GM21786 (cell line): ENCODE measurements around the gene RSPH1.
A peak's percentile ranks its signal among the peaks of the same experiment; 100 is the strongest.

Experiments used
- ATAC-seq: cut with Tn5 transposase; IDR thresholded peaks from one replicate; pipeline ENCODE4 v1.9.1; 2021; ENCODE audit not compliant: unreplicated experiment

RSPH1 gene

DNA sequence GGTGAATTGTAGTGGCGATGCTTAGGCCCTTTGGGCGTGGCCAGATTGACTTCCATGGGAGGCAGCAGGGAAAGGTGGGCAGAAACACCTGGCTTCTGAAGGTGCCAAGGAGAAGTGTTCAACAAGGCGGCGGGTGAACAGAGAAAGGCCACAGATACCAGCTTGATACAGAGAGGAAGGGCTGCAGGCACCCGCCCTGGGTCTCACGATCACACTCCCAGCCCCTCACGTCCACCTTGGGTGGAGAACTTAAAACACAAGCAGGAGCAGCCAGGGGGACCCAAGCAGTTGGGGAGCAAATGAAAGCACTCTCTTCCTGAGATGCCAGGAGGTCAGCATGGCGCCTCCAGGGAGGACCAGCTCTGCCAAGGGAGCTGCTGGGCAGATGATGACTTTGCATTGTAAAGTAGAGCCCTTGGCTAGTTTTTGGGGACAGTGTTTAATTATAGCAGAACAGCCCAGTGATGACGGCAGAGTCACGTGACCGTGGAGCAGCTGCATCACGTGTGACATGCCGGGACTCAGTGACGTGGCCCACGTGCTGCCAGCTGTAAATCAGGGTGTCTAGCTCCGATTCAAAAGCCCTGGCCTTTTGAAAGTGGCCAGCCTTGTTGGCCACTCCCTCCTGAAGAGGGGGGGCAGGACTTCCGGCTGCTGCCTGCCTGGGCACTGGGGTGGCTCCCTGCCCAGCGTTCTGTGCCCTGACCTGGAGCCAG lies 36.6 kb upstream of the RSPH1 start:
- no peak for ATAC-seq

DNA sequence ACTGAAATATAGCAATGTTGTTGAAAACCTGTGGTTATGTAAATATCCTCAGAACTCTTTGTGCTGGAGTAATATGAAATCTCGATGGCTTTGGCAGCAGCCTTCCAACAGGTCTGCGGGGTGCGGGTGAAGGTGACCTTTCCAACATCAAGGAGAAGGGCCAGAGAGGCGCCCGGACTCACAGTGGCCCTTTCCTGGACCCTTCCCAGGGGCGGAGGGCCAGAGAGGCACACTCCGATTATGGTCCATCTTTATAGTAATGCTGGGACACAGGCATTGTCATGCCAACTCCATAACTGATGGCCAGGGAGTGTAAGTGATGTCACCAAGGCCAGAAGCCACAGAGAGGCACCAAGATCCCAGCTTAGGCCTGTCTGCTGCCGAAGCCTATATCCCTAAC lies 35.7 kb upstream of the RSPH1 start:
- ATAC-seq: no peak

DNA sequence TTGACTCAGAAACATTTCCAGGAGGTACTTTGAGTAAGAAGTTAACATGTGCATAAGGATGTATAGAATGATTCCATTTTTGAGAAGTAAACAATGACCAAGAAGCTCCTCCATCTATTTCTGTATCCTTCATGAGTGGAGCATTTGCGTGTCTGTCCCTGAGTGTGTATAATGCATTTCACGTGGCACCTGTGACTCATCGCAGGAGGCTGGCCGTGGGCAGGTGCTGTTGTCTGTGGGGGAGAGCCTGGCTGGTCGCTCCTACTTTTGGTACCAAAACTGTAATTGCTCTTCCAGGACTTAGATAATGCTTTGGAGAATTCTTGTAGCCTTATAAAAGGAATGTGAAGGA lies 34.1 kb upstream of the RSPH1 start:
- ATAC-seq: no peak

GRCh38 chr21:42527489-42528158 lies 31.6 kb upstream of the RSPH1 start:
- peak; percentile 31 for ATAC-seq

- ATAC-seq: no peak
Observed at GRCh38 chr21:42527127-42527488, 31.1 kb upstream of the RSPH1 start.

DNA sequence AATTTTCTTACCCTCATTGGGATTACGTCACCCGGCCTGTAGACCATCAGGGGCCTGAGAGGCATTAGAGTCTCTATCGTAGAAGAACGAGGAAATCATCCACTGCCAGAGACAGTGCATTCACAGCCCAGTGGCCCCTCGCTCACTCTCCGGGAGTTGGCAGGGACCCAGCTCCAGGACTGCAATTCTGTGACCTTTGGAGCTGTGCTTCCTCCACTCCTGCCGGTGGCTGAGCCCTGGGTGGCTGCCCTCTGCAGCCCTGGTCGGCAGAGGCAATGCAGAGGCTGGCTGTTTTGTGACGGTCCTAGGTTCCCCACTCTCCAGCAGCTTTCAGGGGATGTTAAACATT lies 30.3 kb upstream of the RSPH1 start:
- ATAC-seq: no peak

DNA sequence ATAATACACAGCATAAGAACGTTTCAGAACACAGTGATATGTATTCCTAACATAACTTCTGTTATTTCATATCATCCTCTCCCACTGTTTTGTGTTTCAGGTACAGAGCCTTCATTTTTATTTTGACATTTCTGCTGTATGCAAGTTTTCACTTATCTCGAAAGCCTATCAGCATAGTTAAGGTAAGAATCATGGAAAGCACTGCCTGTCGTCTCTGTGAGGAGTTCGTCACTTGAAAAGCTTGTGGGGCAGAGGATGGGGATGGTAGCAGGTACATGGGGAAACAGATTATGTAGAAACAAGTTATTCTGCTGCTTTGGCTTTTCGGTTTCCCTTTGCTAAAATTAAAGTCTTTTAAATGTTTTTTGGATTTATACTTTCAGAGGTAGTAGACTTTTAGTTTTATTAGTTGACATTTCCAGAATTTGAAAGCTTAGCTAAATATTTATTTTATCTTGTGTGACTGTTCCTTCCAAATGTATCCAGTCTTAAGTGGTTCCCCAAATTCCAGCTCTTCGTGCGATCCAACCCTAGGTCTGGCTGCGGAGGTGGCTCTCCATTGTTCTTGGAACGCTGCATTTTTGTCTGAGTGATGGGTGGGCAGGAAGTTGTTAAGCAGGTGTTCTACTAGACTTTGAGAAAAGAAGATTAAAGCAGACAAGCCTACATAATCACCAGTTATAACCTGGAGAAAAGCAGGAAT lies 29.8 kb upstream of the RSPH1 start:
- ATAC-seq: no peak

DNA sequence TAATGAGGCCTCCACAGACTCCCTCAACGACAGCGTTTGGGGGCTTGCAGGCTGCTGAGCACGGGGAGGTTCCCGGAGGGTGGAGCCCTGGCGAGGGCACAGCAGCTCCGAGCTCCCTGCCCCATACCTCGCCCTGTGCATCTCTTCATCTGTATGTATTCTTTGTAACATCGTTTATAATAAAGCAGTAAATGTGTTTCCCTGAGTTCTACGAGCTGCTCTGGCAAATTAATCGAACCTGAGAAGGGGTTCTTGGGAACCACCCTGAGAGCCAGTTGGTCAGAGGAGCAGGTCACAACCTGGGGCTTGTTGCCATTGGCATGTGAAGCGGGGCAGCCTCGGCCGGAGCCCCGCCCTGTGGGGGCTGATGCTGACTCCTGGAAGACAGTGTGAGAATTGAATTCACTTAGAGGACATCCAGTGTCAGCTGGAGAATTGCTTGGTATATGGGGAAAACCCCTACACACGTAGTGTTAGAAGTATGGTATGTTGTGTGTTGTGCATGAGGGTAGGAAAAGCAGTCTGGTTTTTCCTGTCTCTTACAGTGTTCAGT lies 29.1 kb upstream of the RSPH1 start:
- peak; percentile 29 for ATAC-seq

DNA sequence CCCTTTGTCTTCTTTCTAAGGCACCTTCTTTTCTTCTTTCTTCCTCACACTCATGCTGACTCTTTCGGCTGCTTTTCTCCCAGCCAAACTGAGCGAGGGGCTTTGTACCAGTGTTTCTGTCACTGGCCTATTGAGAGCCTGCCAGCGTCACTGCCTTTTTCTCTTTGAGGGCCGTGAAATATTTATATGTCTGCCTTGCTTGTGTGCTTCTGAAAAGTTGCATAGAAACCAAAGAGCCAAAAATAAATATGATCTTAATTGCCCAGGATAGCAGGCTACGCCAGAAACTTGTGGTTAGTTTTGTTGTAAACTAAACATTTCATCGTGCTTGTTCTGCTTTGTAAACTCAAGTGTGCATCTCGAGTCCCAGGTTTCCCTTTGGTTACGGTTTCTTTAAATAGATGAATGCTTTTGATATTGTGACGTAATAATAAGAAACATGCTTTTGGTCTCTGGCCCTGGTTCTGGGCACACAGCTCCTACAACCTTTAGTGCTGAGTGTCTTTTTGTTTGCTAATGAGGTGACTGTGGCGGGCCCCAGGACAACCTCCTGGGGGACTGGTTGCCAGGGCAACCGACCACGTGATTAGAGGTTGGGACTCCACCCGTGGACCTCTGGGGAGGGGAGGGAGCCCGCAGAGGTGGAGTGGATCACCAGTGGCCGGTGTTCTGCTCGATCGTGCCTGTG lies 28.5 kb upstream of the RSPH1 start:
- ATAC-seq: peak; percentile 75

DNA sequence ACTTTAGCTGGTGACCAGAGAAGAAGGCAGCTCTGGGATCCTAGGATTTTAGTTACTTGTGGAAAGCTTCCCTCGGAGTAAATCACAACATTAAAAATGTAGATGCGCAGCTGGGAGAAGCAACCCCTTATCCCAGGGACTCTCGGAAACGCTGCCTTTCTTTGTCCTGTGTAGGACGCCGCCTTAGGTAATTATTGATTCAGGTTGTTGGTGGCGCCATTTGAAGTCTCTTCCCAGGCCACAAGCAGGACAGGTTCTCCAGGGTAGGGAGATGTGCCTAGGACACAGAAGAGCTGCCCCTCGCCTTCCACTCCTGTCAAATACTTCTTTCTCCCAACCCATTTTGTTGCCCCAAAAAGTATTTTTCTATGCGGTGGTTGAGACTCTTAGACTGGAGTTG lies 27.9 kb upstream of the RSPH1 start:
- no peak for ATAC-seq

- ATAC-seq: no peak
Observed at GRCh38 chr21:42523211-42523610, 27.2 kb upstream of the RSPH1 start.

DNA sequence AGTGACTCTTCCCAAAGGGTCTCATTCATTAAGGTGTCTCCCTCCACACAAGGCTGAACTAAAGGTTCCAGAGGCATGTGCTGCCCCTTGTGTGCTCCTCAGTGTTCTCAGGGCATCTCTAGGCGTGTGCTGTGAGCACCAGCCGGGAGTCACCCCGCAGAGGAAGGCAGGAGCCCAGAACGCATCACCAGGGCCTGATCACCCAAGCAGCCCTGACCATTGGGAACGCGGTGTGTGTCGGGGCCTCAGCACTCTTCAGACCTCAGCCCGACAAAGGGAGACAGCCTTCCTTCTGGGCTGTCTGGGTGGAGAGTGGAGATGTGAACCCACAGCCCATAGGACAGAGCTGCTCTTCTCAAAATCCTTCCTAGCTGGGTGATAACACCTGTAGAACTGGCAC lies 26.7 kb upstream of the RSPH1 start:
- no peak for ATAC-seq

DNA sequence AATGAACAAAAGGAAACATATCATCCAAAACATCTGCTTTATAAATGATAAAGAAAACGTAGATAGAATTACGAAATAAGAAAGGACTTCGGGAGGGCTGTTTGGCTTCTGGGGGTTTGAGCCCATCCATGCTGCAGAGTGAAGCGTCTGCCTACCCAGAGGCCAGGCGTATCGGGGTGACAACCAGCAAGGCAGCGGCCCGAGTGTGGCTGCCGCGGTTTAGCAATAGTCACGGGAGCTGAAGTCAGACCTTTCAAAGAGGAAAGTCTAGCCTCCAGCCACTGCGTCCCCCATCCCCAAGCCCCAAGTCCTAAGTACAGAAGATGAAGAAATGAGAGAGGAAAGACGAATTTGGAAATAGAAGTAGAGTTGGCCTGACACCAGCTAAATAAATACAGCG lies 26.2 kb upstream of the RSPH1 start:
- ATAC-seq: no peak

DNA sequence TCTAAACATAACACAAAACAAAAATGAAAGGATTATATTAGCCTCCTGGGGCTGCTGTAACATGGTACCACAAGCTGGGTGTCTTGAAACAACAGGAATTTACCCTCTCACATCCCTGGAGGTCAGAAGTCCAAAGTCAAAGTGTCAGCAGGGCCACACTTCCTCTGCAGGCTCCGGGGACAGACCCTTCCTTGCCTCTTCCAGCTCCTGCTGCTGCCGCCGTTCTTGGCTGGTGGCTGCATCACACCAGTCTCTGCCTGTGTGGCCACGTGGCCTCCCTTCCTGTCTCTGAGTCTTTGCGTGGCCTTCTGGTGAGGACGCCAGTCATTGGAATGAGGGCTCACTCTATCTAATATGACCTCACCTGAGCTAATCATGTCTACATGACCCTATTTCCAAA lies 25.8 kb upstream of the RSPH1 start:
- ATAC-seq: no peak

GRCh38 chr21:42521384-42521783 lies 25.4 kb upstream of the RSPH1 start:
- ATAC-seq: no peak

GRCh38 chr21:42520628-42521253 lies 24.7 kb upstream of the RSPH1 start:
- no peak for ATAC-seq

- ATAC-seq: no peak
Observed at GRCh38 chr21:42518626-42519025, 22.6 kb upstream of the RSPH1 start.

GRCh38 chr21:42518215-42518614 lies 22.2 kb upstream of the RSPH1 start:
- ATAC-seq: no peak

DNA sequence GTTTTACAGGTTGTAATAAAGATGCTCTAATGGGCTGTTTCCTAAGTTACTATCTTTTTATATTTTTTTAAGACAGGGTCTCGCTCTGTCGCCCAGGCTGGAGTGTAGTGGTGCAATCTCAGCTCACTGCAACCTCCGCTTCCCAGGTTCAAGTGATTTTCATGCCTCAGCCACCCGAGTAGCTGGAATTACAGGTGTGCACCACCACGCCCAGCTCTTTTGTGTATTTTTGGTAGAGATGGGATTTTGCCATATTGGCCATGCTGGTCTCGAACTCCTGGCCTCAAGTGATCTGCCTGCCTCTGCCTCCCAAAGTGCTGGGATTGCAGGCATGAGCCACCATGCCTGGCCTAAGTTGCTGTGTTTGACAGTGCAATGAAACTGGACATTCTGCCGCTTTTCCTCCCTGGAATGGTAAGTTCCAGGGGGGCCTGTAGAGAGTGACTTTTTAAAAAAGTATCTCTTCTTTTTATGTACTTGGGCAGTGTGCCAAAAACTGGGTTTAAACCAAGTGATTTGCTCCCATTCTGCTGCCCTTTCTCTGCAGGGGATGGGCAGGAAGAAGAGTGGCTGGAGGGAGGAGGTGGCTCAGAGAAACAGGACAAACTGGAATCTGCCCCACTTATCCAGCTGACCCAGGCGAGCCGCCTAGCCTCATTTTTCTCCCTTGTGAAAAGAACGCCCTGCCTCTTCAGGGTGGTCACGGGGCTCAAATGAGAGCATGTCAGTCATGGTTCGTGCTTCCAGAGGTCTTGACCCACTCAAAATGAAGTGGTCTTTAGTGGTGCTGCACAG lies 19.9 kb upstream of the RSPH1 start:
- no peak for ATAC-seq

DNA sequence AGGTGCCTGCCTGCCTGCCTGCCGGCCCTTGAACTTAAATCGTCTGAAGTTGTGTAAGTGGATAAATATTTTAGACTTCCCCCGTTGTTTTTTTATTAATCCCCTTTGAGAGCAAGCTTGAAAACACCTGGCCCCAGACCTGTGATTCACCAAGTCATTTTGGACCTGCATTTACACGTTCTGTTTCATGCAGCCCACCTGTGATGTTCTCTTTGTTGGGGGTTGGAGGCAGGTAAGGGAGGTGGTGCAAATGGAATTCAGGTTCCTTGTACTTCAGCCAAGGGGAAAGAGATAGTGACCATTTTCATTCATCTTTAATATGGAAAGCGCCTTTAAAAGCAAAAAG lies 18.8 kb upstream of the RSPH1 start:
- no peak for ATAC-seq
